H1 (cell line): Measurements from ENCODE around the gene RPS27. TPM values are rescaled to one million over a fixed set of nuclear protein-coding genes. Genes with fewer than 3 reads are reported as not detected.
A peak's percentile ranks its signal among the peaks of the same experiment; 100 is the strongest.
"Not testable (repeated sequence)": the region's sequence is repeated elsewhere in the genome, so short reads cannot be mapped to it uniquely, and the experiment has no call there.

ENCODE experiments used
- CTCF ChIA-PET: fragments of 300-600 bp; sonication (Branson Sonifier 250); formaldehyde crosslinking; loops from one replicate; lab custom pipeline; 2021; ENCODE audit not compliant: partially characterized antibody; lab: Charles Lee
- POLR2A ChIA-PET: fragments of 300-600 bp; sonication (Branson Sonifier 250); formaldehyde crosslinking; loops from one replicate; lab custom pipeline; 2021; ENCODE audit warnings: inconsistent platforms; ENCODE audit not compliant: partially characterized antibody; lab: Charles Lee
- DNase-seq, 2 experiments: peaks; one replicate each; pipeline versions ENCODE4 v3.0.0 to v3.0.0-alpha.2; 2010 to 2022; ENCODE audit warnings: low spot score in 2 of 2, low read depth in 1 of 2, mixed read lengths in 1 of 2
- FAIRE-seq: peaks from 2 replicates; lab custom pipeline; 2011; peaks lifted over from hg19 to GRCh38; lab: Jason Lieb, UNC
- H2AFZ ChIP-seq: 2 replicates; pipeline ENCODE4 v1.8.1; 2012; ENCODE audit warnings: low read length, inconsistent platforms
- H2AK5ac ChIP-seq: 2 replicates; pipeline ENCODE4 v1.6.1; 2013; ENCODE audit warnings: low read depth, low read length
- H2BK120ac ChIP-seq: replicated peaks from 2 replicates; pipeline ENCODE3; 2013; ENCODE audit warnings: low read depth, low read length, inconsistent platforms
- H2BK12ac ChIP-seq: 2 replicates; pipeline ENCODE4 v1.6.1; 2013; ENCODE audit warnings: low read depth, low read length
- H2BK15ac ChIP-seq: 2 replicates; pipeline ENCODE4 v1.6.1; 2013; ENCODE audit warnings: low read length
- H2BK20ac ChIP-seq: 2 replicates; pipeline ENCODE4 v1.6.1; 2013; ENCODE audit warnings: low read length
- H2BK5ac ChIP-seq: 2 replicates; pipeline ENCODE4 v1.6.1; 2013; ENCODE audit warnings: low read depth, low read length
- H3K14ac ChIP-seq: 2 replicates; pipeline ENCODE4 v1.6.1; 2013; ENCODE audit warnings: inconsistent platforms; ENCODE audit not compliant: insufficient read length
- H3K18ac ChIP-seq: 2 replicates; pipeline ENCODE4 v1.6.1; 2013; ENCODE audit warnings: low read length; ENCODE audit errors: extremely low read depth
- H3K23ac ChIP-seq: 2 replicates; pipeline ENCODE4 v1.6.1; 2013; ENCODE audit warnings: inconsistent platforms; ENCODE audit not compliant: insufficient read length
- H3K23me2 ChIP-seq: 2 replicates; pipeline ENCODE4 v1.6.1; 2013; ENCODE audit warnings: low read depth, low read length
- H3K27ac ChIP-seq: 2 replicates; pipeline ENCODE4 v1.6.1; 2011; ENCODE audit warnings: low read depth, low read length, inconsistent platforms
- H3K27me3 ChIP-seq, 4 experiments: replicated peaks in 1 of 4; 1 replicate in 1 of 4; 2 replicates in 3 of 4; pipeline versions ENCODE4 v1.6.1 to v1.8.1; 2011 to 2013; ENCODE audit warnings: low read length in 3 of 4, mild to moderate bottlenecking in 3 of 4, inconsistent platforms in 2 of 4, mixed read lengths in 2 of 4, moderate library complexity in 1 of 4; ENCODE audit not compliant: control insufficient read depth in 3 of 4, insufficient read depth in 3 of 4; ENCODE audit errors: extremely low read depth in 1 of 4
- H3K36me3 ChIP-seq, 4 experiments: 2 replicates each; pipeline versions ENCODE4 v1.6.1 to v1.8.1; 2011 to 2013; ENCODE audit warnings: mild to moderate bottlenecking in 4 of 4, low read length in 3 of 4, moderate library complexity in 2 of 4, control low read depth in 1 of 4, inconsistent platforms in 1 of 4; ENCODE audit not compliant: insufficient read depth in 4 of 4, control insufficient read depth in 2 of 4
- H3K4ac ChIP-seq: replicated peaks from 2 replicates; pipeline ENCODE3; 2013; ENCODE audit warnings: low read length, low read depth, mixed read lengths, inconsistent platforms; ENCODE audit not compliant: insufficient read length
- H3K4me1 ChIP-seq, 4 experiments: replicated peaks in 1 of 4; 1 replicate in 1 of 4; 2 replicates in 3 of 4; pipeline versions ENCODE4 v1.6.1 to v1.8.1; 2011 to 2013; ENCODE audit warnings: low read length in 3 of 4, inconsistent platforms in 2 of 4, mixed read lengths in 1 of 4; ENCODE audit not compliant: insufficient read depth in 4 of 4, control insufficient read depth in 3 of 4
- H3K4me2 ChIP-seq, 2 experiments: 2 replicates each; pipeline versions ENCODE4 v1.6.1 to v1.8.1; 2011 to 2013; ENCODE audit warnings: low read depth in 2 of 2, low read length in 2 of 2, control low read depth in 1 of 2, inconsistent platforms in 1 of 2, mild to moderate bottlenecking in 1 of 2; ENCODE audit not compliant: insufficient read depth in 1 of 2
- H3K4me3 ChIP-seq, 4 experiments: fragments of 200-600, 300-600 bp in 1 of 4; sonication (generic), shearing (Covaris generic), sonication (Bioruptor Twin) in 1 of 4; 2 replicates each; pipeline versions ENCODE4 v1.5.1 to v1.8.1; 2011 to 2016; ENCODE audit warnings: low read length in 4 of 4, low read depth in 3 of 4, control low read depth in 2 of 4, inconsistent platforms in 2 of 4, mild to moderate bottlenecking in 2 of 4, mixed read lengths in 1 of 4, moderate library complexity in 1 of 4; ENCODE audit not compliant: insufficient read depth in 2 of 4; ENCODE audit errors: extremely low read depth in 1 of 4
- H3K56ac ChIP-seq: replicated peaks from 2 replicates; pipeline ENCODE3; 2013; ENCODE audit warnings: low read depth, mild to moderate bottlenecking, mixed read lengths, low read length, inconsistent platforms; ENCODE audit not compliant: insufficient read length
- H3K79me1 ChIP-seq: 2 replicates; pipeline ENCODE4 v1.6.1; 2013; ENCODE audit warnings: low read depth, low read length, control low read depth
- H3K79me2 ChIP-seq, 2 experiments: 2 replicates each; pipeline versions ENCODE4 v1.6.1 to v1.8.1; 2012 to 2013; ENCODE audit warnings: low read length in 2 of 2, mild to moderate bottlenecking in 2 of 2, inconsistent platforms in 1 of 2; ENCODE audit not compliant: insufficient read depth in 2 of 2, control insufficient read depth in 1 of 2
- H3K9ac ChIP-seq, 4 experiments: replicated peaks in 1 of 4; 1 replicate in 1 of 4; 2 replicates in 3 of 4; pipeline versions ENCODE4 v1.6.1 to v1.8.1; 2011 to 2013; ENCODE audit warnings: low read depth in 3 of 4, low read length in 3 of 4, control low read depth in 2 of 4, mild to moderate bottlenecking in 2 of 4, moderate library complexity in 2 of 4, inconsistent platforms in 1 of 4; ENCODE audit errors: extremely low read depth in 1 of 4
- H3K9me3 ChIP-seq, 2 experiments: 2 replicates each; pipeline versions ENCODE4 v1.6.1 to v1.8.1; 2012 to 2013; ENCODE audit warnings: mild to moderate bottlenecking in 2 of 2, moderate library complexity in 2 of 2, control low read depth in 1 of 2, inconsistent platforms in 1 of 2, low read depth in 1 of 2, low read length in 1 of 2, mixed read lengths in 1 of 2; ENCODE audit not compliant: insufficient read depth in 2 of 2
- H4K20me1 ChIP-seq, 2 experiments: replicated peaks in 1 of 2; 2 replicates each; pipeline versions ENCODE3 to v1.8.1; 2011 to 2013; ENCODE audit warnings: inconsistent platforms in 2 of 2, low read length in 2 of 2, mild to moderate bottlenecking in 1 of 2; ENCODE audit not compliant: insufficient read depth in 2 of 2, control insufficient read depth in 1 of 2
- H4K5ac ChIP-seq: 2 replicates; pipeline ENCODE4 v1.6.1; 2013; ENCODE audit warnings: low read length, low read depth, mixed read lengths, inconsistent platforms; ENCODE audit not compliant: insufficient read length
- H4K8ac ChIP-seq: 2 replicates; pipeline ENCODE4 v1.8.0; 2013; ENCODE audit warnings: mild to moderate bottlenecking, moderate library complexity, low read length, inconsistent platforms; ENCODE audit not compliant: insufficient read depth; ENCODE audit errors: extremely low read depth
- H4K91ac ChIP-seq: replicated peaks from 2 replicates; pipeline ENCODE3; 2013; ENCODE audit warnings: low read length, mixed read lengths, inconsistent platforms; ENCODE audit not compliant: insufficient read length
- ATF3 ChIP-seq: IDR thresholded peaks from 2 replicates; pipeline ENCODE4 v1.6.1; 2011; ENCODE audit warnings: low read depth, mild to moderate bottlenecking, low read length; ENCODE audit not compliant: insufficient read depth
- EP300 ChIP-seq, 2 experiments: IDR thresholded peaks; 1 replicate in 1 of 2; 2 replicates in 1 of 2; pipeline ENCODE4 v1.6.1; 2011 to 2012; ENCODE audit warnings: low read depth in 2 of 2, low read length in 2 of 2, mild to moderate bottlenecking in 2 of 2, borderline replicate concordance in 1 of 2, inconsistent platforms in 1 of 2, moderate library complexity in 1 of 2
- PHF8 ChIP-seq: fragments of 200-600 bp; sonication (generic); conservative IDR thresholded peaks from 2 replicates; pipeline ENCODE4 v1.7.1; 2012; ENCODE audit warnings: low read depth, mild to moderate bottlenecking, inconsistent platforms, low read length, moderate library complexity
- RFX5 ChIP-seq: IDR thresholded peaks from 2 replicates; pipeline ENCODE4 v1.6.1; 2011; ENCODE audit warnings: low read depth, low read length, improper control_type of control experiment, borderline replicate concordance
- TBP ChIP-seq: IDR thresholded peaks from 2 replicates; pipeline ENCODE4 v1.6.1; 2011; ENCODE audit warnings: low read depth, low read length, improper control_type of control experiment
- TEAD4 ChIP-seq: IDR thresholded peaks from 2 replicates; pipeline ENCODE4 v1.6.1; 2012; ENCODE audit warnings: low read depth, low read length, inconsistent platforms, mixed read lengths
- WGBS, 2 experiments: shearing (Covaris generic) in 1 of 2; methylation state at CpG; one replicate each; pipeline versions ENCODE4 v1.1.6 to v1.1.7; 2013 to 2015; ENCODE audit warnings: low lambda C conversion rate in 2 of 2, mixed read lengths in 2 of 2, inconsistent platforms in 1 of 2, low coverage in 1 of 2, missing lambda C conversion rate in 1 of 2; ENCODE audit not compliant: insufficient replicate concordance in 2 of 2, insufficient coverage in 1 of 2, insufficient read length in 1 of 2; ENCODE audit errors: extremely low coverage in 1 of 2, missing lambda C conversion rate in 1 of 2; 5-methylcytosine and 5-hydroxymethylcytosine counted together
- polyA plus RNA-seq, 7 experiments: library from polyadenylated mRNA; depleted of rRNA in 3 of 7; stranded (reverse) in 5 of 7; unstranded in 2 of 7; fragments of >200 nt in 5 of 7; fragments of 200-250 nt in 2 of 7; gene quantifications; 1 replicate in 5 of 7; 2 replicates in 1 of 7; 4 replicates in 1 of 7; pipeline versions ENCODE4 v1.2.1 to v1.2.3, GENCODE V29; 2011 to 2013; ENCODE audit warnings: missing spikeins in 2 of 7, mixed read lengths in 2 of 7
- total RNA-seq: library from RNA; stranded (reverse); fragmentation: NEBNext Ultra II Directional; extraction: Animal tissue kit (Norgen Biotek cat#: 25700); gene quantifications from 2 replicates; pipeline ENCODE4 v1.2.1, GENCODE V29; 2021

The RPS27 gene
- total and polyA plus RNA-seq, 2 of the 8 experiments (the other 6 are each of a cell fraction or from before 2014, with no cell fraction given), result 1,810 to 3,155 TPM

- TF ChIP-seq ATF3, result no peak
- no peak for TF ChIP-seq TEAD4
- TF ChIP-seq EP300 (IDR thresholded peaks at IDR 0.05; ENCODE audit: borderline replicate concordance in 1 of 2, low read depth in 2 of 2, low read length in 2 of 2), result no peak
- TF ChIP-seq RFX5, result no peak
- no peak for TF ChIP-seq PHF8
- TF ChIP-seq TBP, result no peak
- TF ChIP-seq, all 59 proteins: peak for 0
Measured at GRCh38 chr1:153978274-153978909, 12.2 kb upstream of the RPS27 start (continued).

- not testable (repeated sequence) for H2BK20ac ChIP-seq, H4K20me1 ChIP-seq, H3K23ac ChIP-seq, H4K5ac ChIP-seq, H2BK15ac ChIP-seq, H2AK5ac ChIP-seq, H3K4me2 ChIP-seq, H4K8ac ChIP-seq, H2BK12ac ChIP-seq, H2BK5ac ChIP-seq, DNase-seq, H3K9ac ChIP-seq, H2AFZ ChIP-seq, H3K4me1 ChIP-seq, H3K27me3 ChIP-seq, H3K79me1 ChIP-seq, H2BK120ac ChIP-seq, H3K27ac ChIP-seq, H3K9me3 ChIP-seq, H3K4ac ChIP-seq, H3K14ac ChIP-seq, H3K56ac ChIP-seq, H3K18ac ChIP-seq, FAIRE-seq, H4K91ac ChIP-seq
- Histone ChIP-seq H3K23me2 (peaks cover 16% of the 10 kb centered on the region), H3K4me3 (peak overlapping the region in 1 of 4 experiments; percentile 94; a peak in 1 of 8 replicates), H3K79me2 (peaks cover 0 to 17% of the 10 kb centered on the region in 2 experiments; a peak in 2 of 4 replicates), H3K36me3 (peaks cover 13 to 51% (median 36%) of the 10 kb centered on the region in 4 experiments; a peak in 7 of 8 replicates)
- WGBS, 2 experiments, result 93% methylated on average over 12 of the region's 12 CpGs; no CpG with 5 or more reads in 1 of the 2 experiments
- ChIA-PET POLR2A (interaction anchor here (1.0 to 15.5 kb wide), 7 partner anchors 11 to 203 kb away, joined by 4 to 276 read pairs (median 10); partner anchors contain the start of genes CREB3L4, CRTC2, DENND4B and GATAD2B), CTCF (interaction anchor here (0.6 to 2.7 kb wide), 7 partner anchors 8 to 207 kb away, joined by 3 to 29 read pairs (median 7); partner anchors contain the start of genes CREB3L4 and RAB13)
Measured at GRCh38 chr1:153979091-153979490, 11.5 kb upstream of the RPS27 start.
